ENCODE measurements around the gene STRBP.

The STRBP gene

DNA sequence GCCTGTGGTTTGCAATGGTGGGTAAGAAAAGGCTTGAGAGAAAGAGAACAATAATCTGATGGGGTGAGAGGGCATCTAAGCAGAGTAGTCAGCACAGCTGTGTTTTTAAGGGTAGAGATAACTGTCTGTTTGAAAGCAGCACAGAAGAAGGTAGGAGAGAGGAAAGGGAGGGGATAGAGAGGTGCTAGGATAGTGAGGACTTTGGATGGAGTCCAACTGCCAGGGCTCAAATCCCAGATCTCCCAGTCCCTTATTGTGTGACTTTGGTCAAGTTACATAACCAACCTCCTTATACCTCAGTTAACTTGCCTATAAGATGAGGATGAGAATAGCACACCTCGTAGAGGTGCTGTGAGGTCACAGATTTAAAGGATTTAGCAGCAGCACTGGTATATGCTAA lies 179.3 kb downstream of the STRBP start:
- no peak overlapping the region for H3K9ac ChIP-seq (ENCODE audit: low read depth, low read length)
- H3K36me3 ChIP-seq (ENCODE audit: control insufficient read depth, insufficient read depth, low read length), result peaks cover 6% of the 10 kb centered on the region
- H3K4me3 ChIP-seq (ENCODE audit: low read depth, low read length), result no peak overlapping the region
- no peaks in the 10 kb centered on the region for H3K27me3 ChIP-seq (ENCODE audit: control insufficient read depth, insufficient read depth, low read length)
- H3K9me3 ChIP-seq (ENCODE audit: control insufficient read depth, insufficient read depth, low read length), result no peaks in the 10 kb centered on the region
- H3K4me1 ChIP-seq (ENCODE audit: control insufficient read depth, insufficient read depth, low read length), result no peaks in the 10 kb centered on the region

DNA sequence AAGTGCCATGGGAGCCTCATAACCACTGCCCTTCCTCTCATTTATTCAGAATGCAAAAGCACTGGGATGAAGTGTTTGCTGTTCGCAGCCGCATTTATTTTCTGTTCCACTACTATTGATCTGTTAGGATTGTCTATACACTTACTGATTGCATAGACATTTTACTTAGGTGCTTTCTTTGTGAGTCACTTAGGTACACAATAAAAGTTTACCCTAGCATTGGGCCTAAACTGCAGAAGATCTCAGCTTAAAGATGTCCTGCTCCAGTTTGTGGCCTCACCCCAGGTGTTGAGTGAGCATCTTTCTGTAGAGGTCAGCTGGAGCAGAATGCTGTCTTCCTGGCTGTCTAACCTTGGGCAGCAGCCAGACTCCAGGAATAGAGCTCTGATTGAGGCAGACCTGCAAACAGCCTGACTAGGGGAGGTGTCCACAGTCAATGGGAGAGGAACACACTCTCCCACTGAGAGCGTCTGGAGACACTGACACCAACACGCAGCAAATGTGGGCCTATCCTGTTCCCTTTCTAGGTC lies 181.0 kb downstream of the STRBP start:
- Histone ChIP-seq H3K9ac (ENCODE audit: low read depth, low read length) (no peak overlapping the region), H3K27me3 (ENCODE audit: control insufficient read depth, insufficient read depth, low read length) (no peaks in the 10 kb centered on the region), H3K36me3 (ENCODE audit: control insufficient read depth, insufficient read depth, low read length) (peaks cover 6% of the 10 kb centered on the region), H3K4me3 (ENCODE audit: low read depth, low read length) (no peak overlapping the region), H3K9me3 (ENCODE audit: control insufficient read depth, insufficient read depth, low read length) (no peaks in the 10 kb centered on the region), H3K4me1 (ENCODE audit: control insufficient read depth, insufficient read depth, low read length) (no peaks in the 10 kb centered on the region)

DNA sequence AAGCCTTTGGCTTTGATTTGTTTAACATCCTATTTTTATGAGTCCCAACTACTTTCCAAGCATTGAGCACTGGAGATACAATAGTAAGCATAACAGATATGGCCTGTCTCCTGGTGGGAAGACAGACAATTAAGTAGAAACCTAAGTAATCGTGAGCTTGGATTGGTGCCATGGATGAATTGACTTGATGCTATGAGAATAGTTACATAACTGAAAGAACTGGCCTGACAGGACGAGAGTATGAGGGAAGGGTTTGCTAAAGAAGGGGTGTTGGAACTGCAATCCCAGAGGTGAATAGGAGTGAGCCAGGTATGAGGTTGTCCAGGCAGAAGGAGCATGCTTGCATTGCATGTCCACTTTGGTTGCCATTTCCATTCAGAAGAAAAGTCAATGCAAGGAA lies 182.5 kb downstream of the STRBP start:
- no peak overlapping the region for H3K4me3 ChIP-seq (ENCODE audit: low read depth, low read length)
- H3K36me3 ChIP-seq (ENCODE audit: control insufficient read depth, insufficient read depth, low read length), result peaks cover 3% of the 10 kb centered on the region
- no peaks in the 10 kb centered on the region for H3K4me1 ChIP-seq (ENCODE audit: control insufficient read depth, insufficient read depth, low read length)
- no peaks in the 10 kb centered on the region for H3K9me3 ChIP-seq (ENCODE audit: control insufficient read depth, insufficient read depth, low read length)
- no peak overlapping the region for H3K9ac ChIP-seq (ENCODE audit: low read depth, low read length)
- no peaks in the 10 kb centered on the region for H3K27me3 ChIP-seq (ENCODE audit: control insufficient read depth, insufficient read depth, low read length)

DNA sequence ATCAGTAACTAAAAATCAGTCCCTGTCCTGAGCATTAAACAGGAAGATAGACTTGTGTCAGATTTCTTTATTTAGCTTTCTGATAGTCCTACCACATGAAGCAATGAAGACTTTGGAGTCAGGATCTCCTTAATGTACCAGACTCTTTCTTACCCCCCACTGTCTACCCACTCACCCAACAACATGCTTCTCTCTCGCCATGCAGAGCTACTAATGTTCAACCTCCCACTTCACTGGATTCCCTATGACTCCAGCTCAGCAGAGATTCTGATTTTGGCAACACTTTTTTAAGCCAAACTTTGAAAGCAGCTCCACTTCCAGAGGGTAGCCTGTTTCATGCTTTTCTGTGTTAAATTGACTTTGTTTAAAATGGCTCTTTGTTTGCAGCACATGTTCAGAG lies 184.1 kb downstream of the STRBP start:
- Histone ChIP-seq H3K4me3 (ENCODE audit: low read depth, low read length) (no peak overlapping the region), H3K9me3 (ENCODE audit: control insufficient read depth, insufficient read depth, low read length) (no peaks in the 10 kb centered on the region), H3K4me1 (ENCODE audit: control insufficient read depth, insufficient read depth, low read length) (no peaks in the 10 kb centered on the region), H3K36me3 (ENCODE audit: control insufficient read depth, insufficient read depth, low read length) (peaks cover 4% of the 10 kb centered on the region), H3K9ac (ENCODE audit: low read depth, low read length) (no peak overlapping the region), H3K27me3 (ENCODE audit: control insufficient read depth, insufficient read depth, low read length) (no peaks in the 10 kb centered on the region)

DNA sequence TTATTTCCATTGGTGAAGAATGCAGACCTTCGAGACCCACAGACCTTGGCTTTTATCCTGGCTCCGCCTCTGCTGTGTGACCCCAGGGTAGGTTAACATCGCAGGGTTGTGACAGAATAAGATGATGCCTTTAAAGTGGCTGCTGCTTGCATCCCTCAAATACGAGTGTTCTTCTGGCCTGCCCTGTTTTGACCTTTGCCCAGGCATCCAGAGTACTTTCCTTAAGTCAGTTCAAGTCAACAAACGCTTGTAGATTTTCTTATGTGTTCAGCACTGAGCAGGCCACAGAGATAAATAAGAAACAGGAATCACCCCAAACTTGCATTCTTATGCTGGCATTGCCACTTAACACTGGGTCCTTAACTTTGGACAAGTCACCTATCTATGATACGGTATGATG lies 184.7 kb downstream of the STRBP start:
- no peak overlapping the region for H3K4me3 ChIP-seq (ENCODE audit: low read depth, low read length)
- no peaks in the 10 kb centered on the region for H3K9me3 ChIP-seq (ENCODE audit: control insufficient read depth, insufficient read depth, low read length)
- H3K4me1 ChIP-seq (ENCODE audit: control insufficient read depth, insufficient read depth, low read length), result no peaks in the 10 kb centered on the region
- H3K27me3 ChIP-seq (ENCODE audit: control insufficient read depth, insufficient read depth, low read length), result no peaks in the 10 kb centered on the region
- peaks cover 4% of the 10 kb centered on the region for H3K36me3 ChIP-seq (ENCODE audit: control insufficient read depth, insufficient read depth, low read length)
- H3K9ac ChIP-seq (ENCODE audit: low read depth, low read length), result no peak overlapping the region

DNA sequence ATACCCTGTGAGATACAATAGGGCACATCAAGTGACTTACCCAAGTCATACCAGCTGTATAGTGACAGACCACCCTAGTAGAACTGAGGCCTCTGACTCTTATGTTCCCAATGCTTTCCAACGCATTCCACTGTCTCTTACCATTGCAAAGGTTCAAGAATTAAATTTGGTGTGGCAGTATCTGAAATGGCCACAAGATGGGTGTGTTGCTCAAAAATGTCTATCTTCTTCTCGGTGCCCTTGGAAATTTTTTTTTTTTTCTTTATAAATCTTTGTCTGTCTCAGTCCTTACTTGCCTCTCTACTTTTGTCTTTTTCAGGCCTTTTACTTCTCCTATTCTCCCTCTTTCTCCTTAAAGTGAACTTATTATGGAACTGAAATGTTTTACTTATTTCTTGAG lies 186.6 kb downstream of the STRBP start:
- Histone ChIP-seq H3K4me1 (ENCODE audit: control insufficient read depth, insufficient read depth, low read length) (no peaks in the 10 kb centered on the region), H3K9ac (ENCODE audit: low read depth, low read length) (no peak overlapping the region), H3K27me3 (ENCODE audit: control insufficient read depth, insufficient read depth, low read length) (no peaks in the 10 kb centered on the region), H3K36me3 (ENCODE audit: control insufficient read depth, insufficient read depth, low read length) (peaks cover 4% of the 10 kb centered on the region), H3K4me3 (ENCODE audit: low read depth, low read length) (no peak overlapping the region), H3K9me3 (ENCODE audit: control insufficient read depth, insufficient read depth, low read length) (no peaks in the 10 kb centered on the region)

DNA sequence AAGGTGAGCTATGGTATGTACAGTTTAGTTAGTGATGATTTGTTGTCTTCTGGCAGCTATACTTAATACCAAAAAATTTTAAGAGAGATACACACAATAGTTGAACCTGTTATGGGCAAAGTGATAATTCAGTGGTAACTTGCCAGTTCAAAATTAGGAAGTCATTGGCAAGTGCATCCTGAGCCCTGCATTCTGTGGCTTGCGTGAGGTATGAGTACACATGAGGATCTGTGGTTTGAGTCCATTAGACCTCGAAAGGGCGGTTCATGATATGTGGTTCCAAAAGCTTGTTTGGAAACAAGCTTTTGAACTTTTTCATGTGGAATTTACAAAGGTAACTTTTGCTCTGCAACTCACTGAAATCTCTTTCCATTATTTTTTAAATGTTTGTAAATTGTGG lies 187.9 kb downstream of the STRBP start:
- H3K27me3 ChIP-seq (ENCODE audit: control insufficient read depth, insufficient read depth, low read length), result no peaks in the 10 kb centered on the region
- H3K9me3 ChIP-seq (ENCODE audit: control insufficient read depth, insufficient read depth, low read length), result no peaks in the 10 kb centered on the region
- H3K36me3 ChIP-seq (ENCODE audit: control insufficient read depth, insufficient read depth, low read length), result peaks cover 4% of the 10 kb centered on the region
- H3K9ac ChIP-seq (ENCODE audit: low read depth, low read length), result no peak overlapping the region
- no peak overlapping the region for H3K4me3 ChIP-seq (ENCODE audit: low read depth, low read length)
- H3K4me1 ChIP-seq (ENCODE audit: control insufficient read depth, insufficient read depth, low read length), result peaks cover 9% of the 10 kb centered on the region

DNA sequence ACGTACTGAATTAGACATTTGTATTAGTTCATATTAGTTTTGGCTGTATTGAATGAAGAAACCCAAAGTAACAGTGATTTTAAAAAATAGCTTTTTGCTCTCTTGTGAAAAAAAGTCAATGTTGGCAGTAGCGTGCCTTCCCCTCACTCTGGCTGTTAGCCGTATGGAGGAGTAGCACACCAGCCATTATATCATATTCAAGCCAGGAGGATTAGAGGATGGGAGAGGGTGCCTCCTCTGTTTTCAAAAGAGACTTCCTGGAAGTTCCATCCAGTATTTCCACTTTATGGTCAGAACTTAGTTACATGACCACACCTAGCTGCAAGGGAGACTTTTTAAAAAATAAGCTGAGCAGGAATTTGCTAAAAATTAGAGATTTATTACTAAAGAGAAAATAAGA lies 193.8 kb downstream of the STRBP start:
- Histone ChIP-seq H3K4me3 (ENCODE audit: low read depth, low read length) (no peak overlapping the region), H3K9ac (ENCODE audit: low read depth, low read length) (no peak overlapping the region), H3K27me3 (ENCODE audit: control insufficient read depth, insufficient read depth, low read length) (no peaks in the 10 kb centered on the region), H3K36me3 (ENCODE audit: control insufficient read depth, insufficient read depth, low read length) (peaks cover 2% of the 10 kb centered on the region), H3K9me3 (ENCODE audit: control insufficient read depth, insufficient read depth, low read length) (no peaks in the 10 kb centered on the region), H3K4me1 (ENCODE audit: control insufficient read depth, insufficient read depth, low read length) (peaks cover 39% of the 10 kb centered on the region)

DNA sequence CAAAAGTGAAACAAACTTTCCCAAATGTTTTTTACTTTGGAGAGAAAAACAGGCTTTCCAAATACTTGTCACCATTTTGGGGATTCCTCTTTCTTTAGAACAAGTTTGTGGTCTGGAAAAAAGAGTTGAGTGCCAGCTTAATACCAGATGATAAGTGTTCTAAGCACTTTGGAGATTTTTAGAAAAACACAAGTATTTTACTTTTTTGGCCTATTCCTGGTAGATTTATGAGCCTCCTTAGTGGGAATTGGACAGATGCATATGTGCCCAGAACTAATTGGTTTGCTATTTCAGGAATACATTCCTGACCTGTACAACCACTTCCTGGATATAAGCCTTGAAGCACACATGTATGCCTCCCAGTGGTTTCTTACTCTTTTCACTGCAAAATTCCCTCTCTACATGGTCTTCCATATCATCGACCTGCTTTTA lies 194.4 kb downstream of the STRBP start:
- H3K4me1 ChIP-seq (ENCODE audit: control insufficient read depth, insufficient read depth, low read length), result peaks cover 39% of the 10 kb centered on the region

DNA sequence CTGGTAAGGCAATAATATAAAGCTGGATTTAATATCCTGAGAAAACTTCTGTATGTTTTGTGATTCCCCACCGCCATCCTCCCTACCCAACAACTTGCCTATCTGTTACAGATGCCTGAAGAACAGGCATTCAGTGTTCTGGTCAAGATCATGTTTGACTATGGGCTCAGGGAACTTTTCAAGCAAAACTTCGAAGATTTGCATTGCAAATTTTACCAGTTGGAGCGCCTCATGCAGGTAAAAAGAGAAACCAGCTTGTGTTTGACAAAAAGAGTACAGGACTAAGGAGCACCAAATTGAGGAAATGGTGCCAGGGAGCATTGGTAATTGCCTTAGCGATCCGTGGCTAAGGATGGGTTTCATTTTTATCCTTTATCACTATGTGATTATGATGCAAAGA lies 194.9 kb downstream of the STRBP start:
- H3K4me3 ChIP-seq (ENCODE audit: low read depth, low read length), result no peak overlapping the region
- H3K27me3 ChIP-seq (ENCODE audit: control insufficient read depth, insufficient read depth, low read length), result no peaks in the 10 kb centered on the region
- H3K9me3 ChIP-seq (ENCODE audit: control insufficient read depth, insufficient read depth, low read length), result no peaks in the 10 kb centered on the region
- no peaks in the 10 kb centered on the region for H3K36me3 ChIP-seq (ENCODE audit: control insufficient read depth, insufficient read depth, low read length)
- H3K4me1 ChIP-seq (ENCODE audit: control insufficient read depth, insufficient read depth, low read length), result peaks cover 39% of the 10 kb centered on the region
- no peak overlapping the region for H3K9ac ChIP-seq (ENCODE audit: low read depth, low read length)

More for the DNA sequence above, 194.4 kb downstream of the STRBP start:
- Histone ChIP-seq H3K4me3 (ENCODE audit: low read depth, low read length) (no peak overlapping the region), H3K9ac (ENCODE audit: low read depth, low read length) (no peak overlapping the region), H3K27me3 (ENCODE audit: control insufficient read depth, insufficient read depth, low read length) (no peaks in the 10 kb centered on the region), H3K9me3 (ENCODE audit: control insufficient read depth, insufficient read depth, low read length) (no peaks in the 10 kb centered on the region), H3K36me3 (ENCODE audit: control insufficient read depth, insufficient read depth, low read length) (no peaks in the 10 kb centered on the region)

DNA sequence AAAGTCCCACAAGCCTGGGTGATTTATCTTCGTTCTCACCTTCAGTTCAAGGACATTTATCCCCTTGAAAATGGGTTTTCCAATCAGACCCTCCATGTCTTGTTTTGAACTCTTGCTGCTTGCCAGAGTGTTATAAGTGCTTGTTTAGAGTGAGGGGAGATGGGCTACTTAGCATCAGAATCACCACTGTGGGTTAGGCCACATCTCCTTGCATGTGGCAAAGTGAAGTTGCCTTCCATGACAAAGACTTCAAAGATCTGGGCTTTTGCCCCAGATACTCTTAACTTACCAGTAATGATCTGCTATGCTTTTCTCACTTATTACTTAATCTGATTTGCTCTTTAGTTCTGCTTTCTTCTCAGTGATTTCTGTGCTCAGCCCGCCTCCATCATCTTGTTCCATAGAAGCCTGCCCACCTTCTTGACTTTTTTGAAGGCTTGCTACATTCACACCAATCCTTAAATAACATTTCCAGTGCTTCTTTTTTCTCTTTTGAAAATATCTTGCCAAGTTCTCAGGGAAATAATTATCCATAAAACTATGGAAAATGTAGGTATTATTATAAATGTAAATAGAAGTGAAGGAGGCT lies 195.9 kb downstream of the STRBP start:
- no peaks in the 10 kb centered on the region for H3K36me3 ChIP-seq (ENCODE audit: control insufficient read depth, insufficient read depth, low read length)
- no peaks in the 10 kb centered on the region for H3K27me3 ChIP-seq (ENCODE audit: control insufficient read depth, insufficient read depth, low read length)
- no peak overlapping the region for H3K4me3 ChIP-seq (ENCODE audit: low read depth, low read length)
- H3K9me3 ChIP-seq (ENCODE audit: control insufficient read depth, insufficient read depth, low read length), result no peaks in the 10 kb centered on the region
- peaks cover 39% of the 10 kb centered on the region for H3K4me1 ChIP-seq (ENCODE audit: control insufficient read depth, insufficient read depth, low read length)
- no peak overlapping the region for H3K9ac ChIP-seq (ENCODE audit: low read depth, low read length)

Data from iPS-15b (cell line).